IPS-18c (cell line): ENCODE results near the gene ZNF883.
"Not testable (repeated sequence)": the region's sequence is repeated elsewhere in the genome, so short reads cannot be mapped to it uniquely, and the experiment has no call there.

Experiments used
- H3K4me3 ChIP-seq: 2 replicates; pipeline ENCODE4 v1.7.0; 2013; ENCODE audit warnings: low read depth, mild to moderate bottlenecking, low read length, moderate library complexity; ENCODE audit not compliant: insufficient read depth
- H3K9me3 ChIP-seq: one replicate; pipeline ENCODE4 v1.6.1; 2013; ENCODE audit warnings: mild to moderate bottlenecking, low read length, moderate library complexity; ENCODE audit not compliant: control insufficient read depth, insufficient read depth

ZNF883 gene

GRCh38 chr9:113011911-113012381 is at the start of gene ZNF883:
Gene ZNF883 (minus strand): TSS chr9:113012192.
- Histone ChIP-seq H3K9me3 (no peaks in the 10 kb centered on the region), H3K4me3 (peak within 1 kb of the TSS; percentile 49)

DNA sequence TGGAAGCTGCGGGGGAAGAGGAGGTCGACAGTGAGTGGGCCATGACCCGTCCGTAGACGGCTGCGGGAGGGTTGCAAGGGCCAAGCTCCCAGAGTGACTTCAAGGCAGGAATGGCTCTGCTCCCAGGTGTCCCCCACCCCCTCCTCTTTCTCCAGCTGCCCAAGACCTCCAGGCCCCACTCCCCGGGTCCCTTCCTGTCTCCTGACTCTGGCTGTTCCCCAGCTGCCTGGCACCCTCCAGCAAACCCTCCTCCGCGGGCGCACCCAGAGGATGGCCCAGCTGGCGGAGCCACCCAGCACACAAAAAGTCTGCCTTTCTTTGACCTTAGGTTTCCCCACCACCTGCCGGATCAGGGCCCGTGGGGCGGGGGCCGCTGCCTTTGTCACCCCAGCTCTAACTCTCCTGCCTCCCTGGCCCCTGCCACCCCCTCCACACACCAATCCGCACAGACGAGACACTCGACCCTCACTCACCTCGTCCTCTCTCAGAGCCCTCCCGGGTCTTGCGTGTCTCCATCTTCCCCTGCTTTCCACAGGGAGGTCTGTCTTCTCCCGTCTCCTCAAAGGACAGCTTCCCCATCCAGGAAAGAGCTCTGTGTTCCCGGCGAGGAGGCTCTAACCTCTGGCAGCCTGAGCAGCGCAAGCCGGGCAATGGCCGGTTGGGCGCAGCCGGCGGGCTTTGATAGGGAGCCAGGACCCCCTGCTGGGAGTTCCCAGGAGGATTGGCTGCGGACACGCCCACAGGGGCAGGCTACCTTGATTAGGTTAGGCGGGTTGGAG is 49.3 kb upstream of the ZNF883 start:
- H3K4me3 ChIP-seq, H3K9me3 ChIP-seq: not testable (repeated sequence)

GRCh38 chr9:113059581-113060284 is 47.7 kb upstream of the ZNF883 start:
- not testable (repeated sequence) for H3K9me3 ChIP-seq, H3K4me3 ChIP-seq

GRCh38 chr9:113057193-113057592 is 45.2 kb upstream of the ZNF883 start:
- Histone ChIP-seq H3K4me3 (peak overlapping the region; percentile 87; the same call in 1 of the 2 replicates), H3K9me3 (peaks cover 10% of the 10 kb centered on the region)

DNA sequence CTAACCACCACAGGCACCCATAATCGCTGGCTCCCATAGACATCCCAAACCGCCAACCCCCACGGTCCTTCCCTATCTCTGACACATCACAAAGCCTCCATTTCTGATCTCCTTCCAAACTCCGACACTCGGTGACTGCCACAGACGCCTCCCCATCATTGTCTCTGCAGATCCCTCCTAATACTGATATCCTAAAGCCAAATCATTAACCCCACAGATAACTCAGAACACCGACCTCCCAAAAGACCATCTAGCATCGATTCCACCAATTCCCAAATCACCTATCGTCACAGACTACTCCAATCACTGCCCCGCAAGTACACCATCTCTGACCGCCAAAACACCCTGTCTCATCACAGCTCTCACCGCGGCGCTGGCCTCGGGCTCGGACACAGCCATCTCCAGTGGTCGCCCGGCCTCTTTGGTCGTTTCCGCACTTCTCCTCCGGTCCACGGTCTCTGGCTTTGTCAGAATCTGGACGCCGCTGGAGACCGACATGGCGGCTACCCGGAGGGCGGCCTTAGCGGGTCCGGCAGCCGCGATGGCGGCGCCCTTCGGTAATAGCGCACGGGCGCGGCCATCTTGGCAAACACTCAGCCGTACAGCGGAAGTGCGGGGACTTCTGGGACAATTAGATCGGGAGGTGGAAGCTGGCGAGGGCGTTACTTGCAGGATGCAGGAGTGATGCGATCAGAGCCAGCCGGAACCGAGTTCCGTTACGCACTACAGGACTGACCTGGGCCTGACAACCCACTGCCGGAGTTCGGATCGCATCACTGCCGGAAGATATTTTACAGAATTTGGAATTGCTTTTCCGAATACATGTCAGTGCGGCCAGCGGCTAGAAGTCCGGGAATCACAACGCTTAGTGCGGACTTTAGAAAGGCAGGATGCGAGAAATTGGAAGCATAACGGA is 44.5 kb upstream of the ZNF883 start, which contains the start of gene ZFP37:
Gene ZFP37 (minus strand): TSS at position 534 of the 916 bp plus-strand sequence. CDS start 36 bp downstream, at position 498.
- Histone ChIP-seq H3K4me3 (peak within 1 kb of the TSS; percentile 87), H3K9me3 (peaks cover 13% of the 10 kb centered on the region)

- peaks cover 12% of the 10 kb centered on the region for H3K9me3 ChIP-seq
- no peak overlapping the region for H3K4me3 ChIP-seq
Observed at GRCh38 chr9:113042884-113043657, 31.1 kb upstream of the ZNF883 start.

DNA sequence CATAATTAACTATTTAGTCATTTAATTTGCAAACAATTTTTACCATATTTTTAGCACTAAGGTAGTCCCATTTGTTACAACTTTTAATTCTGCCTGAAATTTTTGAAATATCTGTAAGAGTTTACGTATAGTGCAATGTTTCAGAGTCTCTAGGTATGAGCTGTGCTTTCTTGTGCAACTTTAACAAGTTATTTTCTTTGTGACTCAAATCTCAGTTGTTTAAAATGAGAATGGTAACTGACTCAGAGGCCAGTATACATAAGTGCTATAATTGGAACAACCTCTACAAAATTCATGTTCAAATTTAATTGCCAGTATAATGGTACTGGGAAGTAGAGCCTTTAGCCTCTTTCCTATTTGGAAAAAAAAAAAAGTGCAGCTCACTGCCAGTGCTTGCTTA is 14.2 kb upstream of the ZNF883 start:
- H3K4me3 ChIP-seq, result no peak overlapping the region
- H3K9me3 ChIP-seq, result peaks cover 4% of the 10 kb centered on the region

DNA sequence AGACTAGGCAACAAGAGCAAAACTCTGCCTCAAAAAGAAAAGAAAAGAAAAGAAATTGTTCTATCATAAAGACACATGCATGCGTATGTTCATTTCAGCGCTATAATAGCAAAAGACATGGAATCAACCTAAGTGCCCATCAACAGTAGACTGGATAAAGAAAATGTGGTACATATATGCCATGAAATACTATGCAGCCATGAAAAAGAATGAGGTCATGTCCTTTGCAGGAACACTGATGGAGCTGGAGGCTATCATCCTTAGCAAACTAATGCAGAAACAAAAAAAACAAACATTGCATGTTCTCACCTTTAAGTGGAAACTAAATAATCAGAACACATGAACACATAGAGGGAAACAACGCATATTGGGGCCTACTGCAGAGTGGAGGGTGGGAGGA is 6.3 kb upstream of the ZNF883 start:
- H3K9me3 ChIP-seq, result no peaks in the 10 kb centered on the region
- no peak overlapping the region for H3K4me3 ChIP-seq

GRCh38 chr9:113012492-113012891 is 500 bp upstream of the ZNF883 start:
- H3K9me3 ChIP-seq, result no peaks in the 10 kb centered on the region
- H3K4me3 ChIP-seq, result peak overlapping the region; percentile 49; the same call in 1 of the 2 replicates

- Histone ChIP-seq H3K9me3 (no peaks in the 10 kb centered on the region), H3K4me3 (no peak overlapping the region)
Observed at GRCh38 chr9:113005777-113006176, 6.2 kb downstream of the ZNF883 start.

- no peak overlapping the region for H3K4me3 ChIP-seq
- peaks cover 24% of the 10 kb centered on the region for H3K9me3 ChIP-seq
Observed at GRCh38 chr9:112997236-112997941, 14.6 kb downstream of the ZNF883 start.

GRCh38 chr9:112971415-112971814 is 40.6 kb downstream of the ZNF883 start:
- H3K4me3 ChIP-seq, result no peak overlapping the region
- peaks cover 2% of the 10 kb centered on the region for H3K9me3 ChIP-seq

DNA sequence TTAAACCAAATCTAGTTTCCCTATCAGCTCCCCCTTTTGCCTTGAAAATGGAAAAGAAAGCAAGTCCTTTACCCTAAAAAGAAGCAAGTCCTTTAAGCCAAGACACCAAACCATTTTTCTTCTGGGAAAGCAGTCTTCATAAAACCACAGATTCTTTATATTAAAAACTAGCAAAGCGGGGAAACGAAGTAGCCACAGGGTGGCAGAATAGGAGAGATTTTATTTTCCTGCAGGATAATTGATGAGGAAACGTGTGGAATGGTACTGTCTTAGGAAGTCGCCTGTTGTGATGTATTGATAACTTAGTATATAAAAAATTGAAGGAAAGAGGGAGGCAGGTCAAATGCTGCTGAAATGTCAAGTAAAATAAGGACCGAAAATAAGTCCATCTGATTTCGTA is 41.1 kb downstream of the ZNF883 start:
- no peak overlapping the region for H3K4me3 ChIP-seq
- peaks cover 2% of the 10 kb centered on the region for H3K9me3 ChIP-seq

DNA sequence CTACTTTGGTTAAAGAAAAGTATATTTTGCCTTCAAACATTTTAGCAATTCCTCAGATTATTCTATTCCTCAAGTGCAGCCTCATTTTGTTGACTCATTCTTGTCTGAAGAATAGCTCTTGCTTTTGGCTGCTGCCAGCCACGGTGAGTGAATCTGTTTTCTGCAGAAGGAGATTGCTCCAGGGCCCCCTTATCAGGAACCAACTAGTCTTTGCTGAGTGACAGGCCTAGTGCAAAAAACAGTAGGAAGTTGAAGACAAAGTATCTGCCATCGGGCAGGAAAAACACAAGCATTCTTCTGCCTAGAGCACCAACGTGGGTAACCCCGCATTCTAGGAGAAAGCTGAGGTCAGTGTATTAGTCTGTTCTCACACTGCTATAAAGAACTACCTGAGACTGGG is 42.3 kb downstream of the ZNF883 start:
- Histone ChIP-seq H3K9me3 (peaks cover 2% of the 10 kb centered on the region), H3K4me3 (no peak overlapping the region)

GRCh38 chr9:112955550-112955949 is 56.4 kb downstream of the ZNF883 start:
- Histone ChIP-seq H3K9me3 (no peaks in the 10 kb centered on the region), H3K4me3 (no peak overlapping the region)

DNA sequence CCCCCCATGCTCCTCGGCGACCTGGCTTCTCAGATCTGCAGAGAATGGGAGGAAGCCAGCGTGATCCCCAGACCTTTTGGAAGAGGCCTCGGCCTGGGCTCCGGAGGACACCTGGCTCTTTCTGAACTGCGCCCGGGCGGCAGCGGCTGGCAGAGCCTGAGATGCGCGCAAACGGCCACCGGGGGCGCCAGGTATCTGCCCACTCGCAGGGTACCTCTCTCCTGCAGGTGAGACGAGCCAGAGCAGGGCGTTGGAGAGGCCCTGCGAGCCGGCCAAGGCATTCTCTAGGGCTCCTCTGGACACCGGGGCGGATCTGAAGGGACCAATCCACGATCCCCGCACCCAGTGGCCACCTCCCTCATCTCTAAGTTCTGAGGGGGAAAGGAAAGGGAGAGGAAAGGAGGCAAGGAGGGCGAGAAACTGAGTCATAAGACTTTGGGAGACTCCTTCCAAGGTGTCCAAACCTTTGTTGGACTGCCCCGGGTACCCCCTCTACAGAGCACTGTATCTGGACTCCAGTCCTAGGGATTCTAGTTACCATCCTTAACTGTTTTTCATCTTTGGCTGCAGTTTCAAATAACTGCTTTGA is 66.3 kb downstream of the ZNF883 start:
- peaks cover 5% of the 10 kb centered on the region for H3K9me3 ChIP-seq
- H3K4me3 ChIP-seq, result no peak overlapping the region
